K562 (cell line): ENCODE data around the gene ODC1. TPM values are rescaled to one million over a fixed set of nuclear protein-coding genes. Genes with fewer than 3 reads are reported as not detected.

Source experiments
- ATAC-seq: fragments of 200-7000 bp; cut with Tn5 transposase; 3 replicates; pipeline ENCODE4 v1.9.1; 2020; ENCODE audit warnings: moderate library complexity
- BruUV-seq: library from RNA; stranded (reverse); fragments of 400-500 nt; replicated peaks from 2 replicates; lab custom pipeline; 2021; lab: Mats Ljungman, UMichigan
- CTCF ChIA-PET: fragments of 300-600 bp; formaldehyde crosslinking; extraction: SDS; loops from one replicate; lab custom pipeline; 2021; ENCODE audit warnings: low intra/inter-chr PET ratio; lab: Yijun Ruan, JAX
- POLR2A ChIA-PET: fragments of 300-600, 350-650 bp; sonication (Branson Sonifier 250); formaldehyde crosslinking; extraction: SDS; loops from one replicate; lab custom pipeline; 2021; ENCODE audit warnings: antibody characterized with exemption, inconsistent platforms; lab: Yijun Ruan, JAX
- DNase-seq, 4 experiments: peaks; one replicate each; pipeline versions ENCODE4 v3.0.0 to v3.0.0-alpha.2; 2011 to 2018; ENCODE audit warnings: low spot score in 3 of 4, mixed read lengths in 3 of 4; ENCODE audit errors: extremely low read depth in 1 of 4
- FAIRE-seq: peaks from 2 replicates; lab custom pipeline; 2011; peaks lifted over from hg19 to GRCh38; lab: Jason Lieb, UNC
- H2AFZ ChIP-seq: 2 replicates; pipeline ENCODE4 v1.6.0; 2011; ENCODE audit warnings: low read depth, low read length, control low read depth, inconsistent platforms
- H3K27ac ChIP-seq: fragments of 200-600 bp; 3 replicates; pipeline ENCODE4 v1.8.0; 2011; ENCODE audit warnings: low read depth, mild to moderate bottlenecking, control low read depth, inconsistent platforms, low read length, moderate library complexity, mixed read lengths; ENCODE audit errors: extremely low read depth
- H3K27me3 ChIP-seq, 2 experiments: fragments of 300-600 bp in 1 of 2; 2 replicates in 1 of 2; 3 replicates in 1 of 2; pipeline versions ENCODE4 v1.6.0 to v1.8.0; 2011; ENCODE audit warnings: inconsistent platforms in 2 of 2, low read length in 2 of 2, mild to moderate bottlenecking in 1 of 2, mixed read lengths in 1 of 2, moderate library complexity in 1 of 2; ENCODE audit not compliant: control insufficient read depth in 2 of 2, insufficient read depth in 2 of 2
- H3K36me3 ChIP-seq: fragments of 300-600 bp; 3 replicates; pipeline ENCODE4 v1.8.0; 2011; ENCODE audit warnings: mild to moderate bottlenecking, low read length, inconsistent platforms; ENCODE audit not compliant: control insufficient read depth, insufficient read depth
- H3K4me1 ChIP-seq, 2 experiments: fragments of 200-600 bp in 1 of 2; replicated peaks in 1 of 2; 2 replicates in 1 of 2; 3 replicates in 1 of 2; pipeline versions ENCODE4 v1.5.1 to v1.8.0; 2011; ENCODE audit warnings: inconsistent platforms in 2 of 2, low read length in 2 of 2, mild to moderate bottlenecking in 1 of 2, mixed read lengths in 1 of 2, moderate library complexity in 1 of 2; ENCODE audit not compliant: control insufficient read depth in 2 of 2, insufficient read depth in 2 of 2
- H3K4me2 ChIP-seq: 2 replicates; pipeline ENCODE4 v1.6.1; 2011; ENCODE audit warnings: low read length, control low read depth, inconsistent platforms, mixed read lengths; ENCODE audit not compliant: insufficient read depth
- H3K4me3 ChIP-seq: fragments of 200-600 bp; sonication (generic), shearing (Covaris generic); 2 replicates; pipeline ENCODE4 v1.5.1; 2016; ENCODE audit warnings: control low read depth, inconsistent platforms
- H3K79me2 ChIP-seq: fragments of 200-600 bp; 3 replicates; pipeline ENCODE4 v1.8.0; 2011; ENCODE audit warnings: low read length, inconsistent platforms; ENCODE audit not compliant: control insufficient read depth, insufficient read depth
- H3K9ac ChIP-seq, 2 experiments: 2 replicates each; pipeline versions ENCODE4 v1.6.0 to v1.6.1; 2011; ENCODE audit warnings: low read depth in 2 of 2, low read length in 2 of 2, control low read depth in 1 of 2, inconsistent platforms in 1 of 2, mild to moderate bottlenecking in 1 of 2, mixed read lengths in 1 of 2; ENCODE audit not compliant: insufficient read depth in 1 of 2
- H3K9me1 ChIP-seq: one replicate; pipeline ENCODE4 v1.6.0; 2011; ENCODE audit warnings: inconsistent platforms, mild to moderate bottlenecking, low read length, moderate library complexity; ENCODE audit not compliant: control insufficient read depth, insufficient read depth
- H3K9me3 ChIP-seq: replicated peaks from 2 replicates; pipeline ENCODE4 v1.5.1; 2011; ENCODE audit warnings: low read depth, low read length, inconsistent platforms; ENCODE audit not compliant: control insufficient read depth, insufficient read depth
- H4K20me1 ChIP-seq: replicated peaks from 2 replicates; pipeline ENCODE4 v1.6.1; 2011; ENCODE audit warnings: low read length, inconsistent platforms, mixed read lengths; ENCODE audit not compliant: control insufficient read depth, insufficient read depth
- ARID1B ChIP-seq: fragments of 450-650 bp; IDR thresholded peaks from 2 replicates; pipeline ENCODE4 v1.6.1; 2016; ENCODE audit warnings: antibody characterized with exemption, mild to moderate bottlenecking, inconsistent platforms
- CCNT2 ChIP-seq: IDR thresholded peaks from 2 replicates; pipeline ENCODE4 v1.6.1; 2011; ENCODE audit warnings: borderline replicate concordance, low read depth, mild to moderate bottlenecking, moderate library complexity, mixed read lengths, low read length; ENCODE audit not compliant: insufficient read length; ENCODE audit errors: extremely low read depth
- CHD4 ChIP-seq: fragments of 200-600 bp; sonication (generic); IDR thresholded peaks from 3 replicates; pipeline ENCODE4 v1.6.1; 2012; ENCODE audit warnings: low read depth, mild to moderate bottlenecking, mixed read lengths, low read length, inconsistent platforms; ENCODE audit not compliant: insufficient read depth, insufficient replicate concordance, poor library complexity, severe bottlenecking
- EP300 ChIP-seq: IDR thresholded peaks from 2 replicates; pipeline ENCODE4 v1.6.1; 2012; ENCODE audit warnings: low read length, improper control_type of control experiment
- EP400 ChIP-seq: fragments of 450-650 bp; IDR thresholded peaks from 2 replicates; pipeline ENCODE4 v1.6.1; 2017; ENCODE audit warnings: antibody characterized with exemption, mild to moderate bottlenecking, moderate library complexity
- ESRRA ChIP-seq: fragments of 450-650 bp; IDR thresholded peaks from 2 replicates; pipeline ENCODE4 v1.6.1; 2014; ENCODE audit warnings: low read depth, mild to moderate bottlenecking, moderate library complexity, borderline replicate concordance
- FOXJ3 ChIP-seq: sonication (generic); formaldehyde crosslinking; IDR thresholded peaks from 2 replicates; pipeline ENCODE4 v1.4.0; 2020; ENCODE audit warnings: mild to moderate bottlenecking, missing genetic modification reagents
- GATAD2B ChIP-seq: fragments of 450-650 bp; IDR thresholded peaks from 2 replicates; pipeline ENCODE4 v1.6.1; 2017; ENCODE audit warnings: mild to moderate bottlenecking, borderline replicate concordance
- MTA2 ChIP-seq: fragments of 450-650 bp; IDR thresholded peaks from 2 replicates; pipeline ENCODE4 v1.6.1; 2016; ENCODE audit warnings: low read depth
- RBM17 ChIP-seq: fragments of 200-400 bp; formaldehyde crosslinking; IDR thresholded peaks from 2 replicates; pipeline ENCODE4 v1.6.1; 2017; ENCODE audit warnings: low read depth, mild to moderate bottlenecking, low read length, borderline replicate concordance
- SAP30 ChIP-seq: fragments of 200-600 bp; sonication (generic); IDR thresholded peaks from 2 replicates; pipeline ENCODE4 v1.6.1; 2012; ENCODE audit warnings: borderline replicate concordance, low read depth, mild to moderate bottlenecking, moderate library complexity, low read length, control low read depth, inconsistent platforms; ENCODE audit not compliant: insufficient read depth, poor library complexity, severe bottlenecking
- SREBF1 ChIP-seq: fragments of 150-350 bp; IDR thresholded peaks from 2 replicates; pipeline ENCODE4 v1.6.1; 2014; ENCODE audit warnings: antibody characterized with exemption, low read depth, low read length, borderline replicate concordance
- TEAD2 ChIP-seq: fragments of 450-650 bp; IDR thresholded peaks from 2 replicates; pipeline ENCODE4 v1.6.1; 2016; ENCODE audit warnings: missing genetic modification characterization, control low read depth, missing compliant biosample characterization
- ZNF140 ChIP-seq: fragments of 250-450 bp; sonication (Bioruptor Pico); IDR thresholded peaks from 2 replicates; pipeline ENCODE4 v1.8.0; 2021; ENCODE audit warnings: moderate library complexity, mild to moderate bottlenecking, inconsistent platforms
- ZNF146 ChIP-seq: IDR thresholded peaks from one replicate; pipeline ENCODE4 v1.6.1; 2018; ENCODE audit warnings: missing compliant biosample characterization; ENCODE audit not compliant: unreplicated experiment
- ZNF232 ChIP-seq: sonication (generic); formaldehyde crosslinking; IDR thresholded peaks from 2 replicates; pipeline ENCODE4 v1.8.0; 2022; ENCODE audit warnings: mild to moderate bottlenecking, missing genetic modification reagents
- ZNF57 ChIP-seq: fragments of 450-650 bp; formaldehyde crosslinking; IDR thresholded peaks from 2 replicates; pipeline ENCODE4 v1.4.0; 2020; ENCODE audit warnings: mild to moderate bottlenecking, moderate library complexity
- ZNF583 ChIP-seq: fragments of 250-450 bp; sonication (Bioruptor Pico); IDR thresholded peaks from 2 replicates; pipeline ENCODE4 v1.4.0; 2020
- WGBS: fragments of 100-300 bp; shearing (Covaris generic); methylation state at CpG from one replicate; pipeline ENCODE4 v1.1.6; 2016; ENCODE audit warnings: low coverage, mixed read lengths; ENCODE audit not compliant: insufficient coverage; ENCODE audit errors: missing lambda C conversion rate; 5-methylcytosine and 5-hydroxymethylcytosine counted together
- in situ Hi-C: fragments of 300-500 bp; cut with MboI; formaldehyde crosslinking; loops from 4 replicates; pipeline ENCODE4 v1.15.0; 2018; ENCODE audit warnings: inconsistent platforms, mixed read lengths
- intact Hi-C: fragments of 100-400 bp; cut with micrococcal nuclease; formaldehyde crosslinking; loops from 2 replicates; pipeline ENCODE4 v1.14.2; 2022
- polyA plus RNA-seq, 8 experiments: library from polyadenylated mRNA; depleted of rRNA in 4 of 8; stranded (reverse) in 5 of 8; unstranded in 3 of 8; fragments of >200 nt; fragmentation: Nextera tagmentation in 2 of 8; fragmentation: Illumina TruSeq in 1 of 8; extraction: Ambion mirVana in 2 of 8; extraction: Trizol in 1 of 8; gene quantifications; 2 replicates each; pipeline versions ENCODE4 v1.2.1 to v1.2.3, GENCODE V29; 2011 to 2014; ENCODE audit warnings: inconsistent platforms in 1 of 8, missing spikeins in 1 of 8
- total RNA-seq, 7 experiments: library from RNA; depleted of rRNA in 6 of 7; stranded (reverse); fragments of >200 nt in 6 of 7; fragmentation: Illumina TruSeq in 2 of 7; extraction: Trizol in 2 of 7; gene quantifications; 2 replicates each; pipeline versions ENCODE4 v1.2.1 to v1.2.3, GENCODE V29; 2011 to 2021; ENCODE audit warnings: low replicate concordance in 1 of 7
- TF ChIP-seq, protein P1 (sequence below): fragments of 450-650 bp; conservative IDR thresholded peaks from 2 replicates; pipeline ENCODE4 v1.6.1; 2016; ENCODE audit warnings: missing genetic modification characterization, low read depth, mild to moderate bottlenecking, missing compliant biosample characterization, moderate library complexity
- TF ChIP-seq, protein P2 (sequence below): fragments of 250-450 bp; sonication (Bioruptor Pico); IDR thresholded peaks from 2 replicates; pipeline ENCODE4 v1.8.0; 2021; ENCODE audit warnings: borderline replicate concordance, mild to moderate bottlenecking, moderate library complexity; ENCODE audit not compliant: poor library complexity, severe bottlenecking

The ODC1 gene
- total and polyA plus RNA-seq, 9 of the 15 experiments (the other 6 are each of a cell fraction or from before 2014, with no cell fraction given) = 142 to 563 (median 457) TPM

DNA sequence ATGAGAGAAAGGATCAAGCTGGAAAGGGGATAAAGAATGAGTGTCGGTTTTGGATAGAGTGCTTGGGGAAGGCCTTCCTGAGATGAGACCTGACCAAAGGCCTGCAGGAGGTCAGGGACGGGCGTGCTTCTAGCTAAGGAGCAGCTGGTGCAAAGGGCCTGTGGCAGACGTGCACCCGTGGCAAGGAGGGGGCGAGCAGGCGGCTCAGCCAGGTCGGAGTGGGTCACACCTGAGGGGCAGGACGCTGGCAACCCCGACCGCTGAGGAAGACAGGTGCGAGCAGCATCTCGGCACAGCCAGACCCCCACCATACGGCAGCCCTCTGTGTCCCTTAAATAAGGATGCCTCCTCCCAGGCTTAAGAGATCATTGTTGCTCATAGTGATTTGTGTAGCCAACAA, 48.1 kb downstream of the ODC1 start (continued):
- TF ChIP-seq, protein P1, sequence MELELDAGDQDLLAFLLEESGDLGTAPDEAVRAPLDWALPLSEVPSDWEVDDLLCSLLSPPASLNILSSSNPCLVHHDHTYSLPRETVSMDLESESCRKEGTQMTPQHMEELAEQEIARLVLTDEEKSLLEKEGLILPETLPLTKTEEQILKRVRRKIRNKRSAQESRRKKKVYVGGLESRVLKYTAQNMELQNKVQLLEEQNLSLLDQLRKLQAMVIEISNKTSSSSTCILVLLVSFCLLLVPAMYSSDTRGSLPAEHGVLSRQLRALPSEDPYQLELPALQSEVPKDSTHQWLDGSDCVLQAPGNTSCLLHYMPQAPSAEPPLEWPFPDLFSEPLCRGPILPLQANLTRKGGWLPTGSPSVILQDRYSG (tag) = no peak
- TF ChIP-seq GATAD2B = no peak
- TF ChIP-seq, all 486 proteins: peak for 0

DNA sequence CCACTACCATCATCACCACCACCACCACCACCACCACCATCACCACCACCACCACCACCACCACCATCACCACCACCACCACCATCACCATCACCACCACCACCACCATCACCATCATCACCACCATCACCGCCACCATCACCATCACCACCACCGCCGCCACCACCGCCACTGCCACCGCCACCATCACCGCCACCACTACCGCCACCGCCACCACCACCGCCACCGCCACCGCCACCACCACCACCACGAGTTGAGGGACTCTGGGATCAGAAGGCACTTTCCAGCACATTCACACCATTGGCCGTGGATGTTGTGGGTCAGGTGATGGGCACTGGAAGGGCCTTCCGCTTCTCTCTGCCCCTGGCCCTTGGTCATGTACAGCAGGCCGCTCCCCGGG, 48.8 kb downstream of the ODC1 start:
- intact Hi-C loops (no loop called here), in situ Hi-C loops (no loop called here)
- Histone ChIP-seq H3K4me3 (no peak overlapping the region), H3K4me1 (peaks cover 5 to 17% of the 10 kb centered on the region in 2 experiments; a peak in 4 of 5 replicates), H3K9me3 (0 out of 2 replicates have a peak, but pooled peaks cover 1% of the 10 kb centered on the region), H3K36me3 (peaks cover 21% of the 10 kb centered on the region; the same call in 2 of the 3 replicates), H3K27me3 (no peaks in the 10 kb centered on the region), H3K27ac (no peak overlapping the region), H2AFZ (no peak overlapping the region), H3K79me2 (peaks cover 17% of the 10 kb centered on the region; the same call in 2 of the 3 replicates), H3K9ac (no peak overlapping the region), H4K20me1 (peaks cover 1% of the 10 kb centered on the region; the same call in 1 of the 2 replicates), H3K9me1 (peaks cover 8% of the 10 kb centered on the region), H3K4me2 (no peak overlapping the region)
- 100% methylated on average over 6 of the region's 16 CpGs for WGBS
- FAIRE-seq (no peak), DNase-seq (no peak), ATAC-seq (no peak)
- BruUV-seq = no TSS peak
- POLR2A ChIA-PET = no interaction called here
- CTCF ChIA-PET = no interaction called here
- TF ChIP-seq CHD4 = no peak
- TF ChIP-seq, protein P2, sequence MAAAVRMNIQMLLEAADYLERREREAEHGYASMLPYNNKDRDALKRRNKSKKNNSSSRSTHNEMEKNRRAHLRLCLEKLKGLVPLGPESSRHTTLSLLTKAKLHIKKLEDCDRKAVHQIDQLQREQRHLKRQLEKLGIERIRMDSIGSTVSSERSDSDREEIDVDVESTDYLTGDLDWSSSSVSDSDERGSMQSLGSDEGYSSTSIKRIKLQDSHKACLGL (CRISPR knock-in tag) = no peak
- TF ChIP-seq SREBF1 = no peak
- no peak for TF ChIP-seq MTA2
- TF ChIP-seq EP300 = no peak
- TF ChIP-seq ZNF146 (CRISPR knock-in tag) = no peak
- TF ChIP-seq RBM17 = no peak
- no peak for TF ChIP-seq EP400
- no peak for TF ChIP-seq TEAD2
- no peak for TF ChIP-seq ZNF232
- no peak for TF ChIP-seq ARID1B
- no peak for TF ChIP-seq ZNF140
- TF ChIP-seq ZNF583 (CRISPR knock-in tag) = no peak
- TF ChIP-seq ZNF57 = no peak
- no peak for TF ChIP-seq CCNT2
- TF ChIP-seq FOXJ3 (CRISPR knock-in tag) = no peak
- no peak for TF ChIP-seq SAP30
- TF ChIP-seq ESRRA = no peak
